Neural progenitor cell (in vitro differentiated cells): ENCODE measurements around the gene ADAMTSL5. TPM values are rescaled to one million over a fixed set of nuclear protein-coding genes. Genes with fewer than 3 reads are reported as not detected.

Experiments
- DNase-seq: peaks from one replicate; pipeline ENCODE4 v3.0.0-alpha.2; 2016; ENCODE audit warnings: low spot score
- H2AFZ ChIP-seq: fragments of 200-600 bp; sonication (generic); replicated peaks from 2 replicates; pipeline ENCODE4 v1.6.1; 2016; ENCODE audit warnings: antibody characterized with exemption
- H3F3A ChIP-seq: fragments of 200-600 bp; sonication (generic); 2 replicates; pipeline ENCODE4 v1.6.1; 2016; ENCODE audit warnings: antibody characterized with exemption, low read depth
- H3K27ac ChIP-seq: fragments of 200-600 bp; sonication (generic); 2 replicates; pipeline ENCODE4 v1.5.1; 2016; ENCODE audit warnings: mild to moderate bottlenecking
- H3K27me3 ChIP-seq: fragments of 200-600 bp; sonication (generic); 2 replicates; pipeline ENCODE4 v1.6.1; 2016; ENCODE audit warnings: mild to moderate bottlenecking, moderate library complexity
- H3K36me3 ChIP-seq: fragments of 200-600 bp; sonication (generic); 2 replicates; pipeline ENCODE4 v1.5.1; 2016
- H3K4me1 ChIP-seq: fragments of 200-600 bp; sonication (generic); 2 replicates; pipeline ENCODE4 v1.6.1; 2016; ENCODE audit warnings: mixed run types
- H3K4me2 ChIP-seq: fragments of 200-600 bp; sonication (generic); 2 replicates; pipeline ENCODE4 v1.6.1; 2016
- H3K4me3 ChIP-seq: fragments of 200-600 bp; sonication (generic); 2 replicates; pipeline ENCODE4 v1.5.1; 2016
- H3K79me2 ChIP-seq: fragments of 200-600 bp; sonication (generic); 2 replicates; pipeline ENCODE4 v1.6.1; 2016; ENCODE audit warnings: low read depth
- H3K9ac ChIP-seq: fragments of 200-600 bp; sonication (generic); 2 replicates; pipeline ENCODE4 v1.6.1; 2016
- H3K9me3 ChIP-seq: fragments of 200-600 bp; sonication (generic); 2 replicates; pipeline ENCODE4 v1.5.1; 2016; ENCODE audit warnings: low read depth
- H4K20me1 ChIP-seq: fragments of 200-600 bp; sonication (generic); 2 replicates; pipeline ENCODE4 v1.6.1; 2016; ENCODE audit warnings: low read depth
- H3K27ac Mint-ChIP-seq: 3 replicates; pipeline ENCODE4 v1.8.0; 2021; ENCODE audit warnings: mixed read lengths
- H3K27me3 Mint-ChIP-seq: 2 replicates; pipeline ENCODE4 v1.8.0; 2022; ENCODE audit warnings: low read depth, mild to moderate bottlenecking, inconsistent platforms, moderate library complexity, mixed read lengths; ENCODE audit not compliant: insufficient read depth
- H3K36me3 Mint-ChIP-seq: 3 replicates; pipeline ENCODE4 v1.8.0; 2021; ENCODE audit warnings: mixed read lengths
- H3K4me1 Mint-ChIP-seq: 3 replicates; pipeline ENCODE4 v1.8.0; 2021; ENCODE audit warnings: mixed read lengths
- H3K4me3 Mint-ChIP-seq: 3 replicates; pipeline ENCODE4 v1.8.0; 2021; ENCODE audit warnings: mild to moderate bottlenecking, moderate library complexity, mixed read lengths
- H3K9me3 Mint-ChIP-seq: 3 replicates; pipeline ENCODE4 v1.8.0; 2020; ENCODE audit warnings: mixed read lengths
- EZH2 ChIP-seq: fragments of 200-600 bp; sonication (generic); IDR thresholded peaks from 2 replicates; pipeline ENCODE4 v1.6.1; 2017; ENCODE audit warnings: antibody characterized with exemption, mild to moderate bottlenecking, moderate library complexity
- EZH2phosphoT487 ChIP-seq: fragments of 200-600 bp; sonication (generic); IDR thresholded peaks from 2 replicates; pipeline ENCODE4 v1.6.1; 2017; ENCODE audit warnings: antibody characterized with exemption
- total RNA-seq: library from RNA; depleted of rRNA; stranded (reverse); fragments of >200 nt; gene quantifications from 2 replicates; pipeline ENCODE4 v1.2.3, GENCODE V29; 2015; ENCODE audit warnings: low replicate concordance
- TF ChIP-seq, protein P1 (sequence below): fragments of 200-600 bp; sonication (generic); IDR thresholded peaks from 2 replicates; pipeline ENCODE4 v1.5.1; 2017; ENCODE audit warnings: antibody characterized with exemption, mild to moderate bottlenecking

ADAMTSL5 gene
- total RNA-seq, 1 donor from 2014 or later = 0.13 TPM

DNA sequence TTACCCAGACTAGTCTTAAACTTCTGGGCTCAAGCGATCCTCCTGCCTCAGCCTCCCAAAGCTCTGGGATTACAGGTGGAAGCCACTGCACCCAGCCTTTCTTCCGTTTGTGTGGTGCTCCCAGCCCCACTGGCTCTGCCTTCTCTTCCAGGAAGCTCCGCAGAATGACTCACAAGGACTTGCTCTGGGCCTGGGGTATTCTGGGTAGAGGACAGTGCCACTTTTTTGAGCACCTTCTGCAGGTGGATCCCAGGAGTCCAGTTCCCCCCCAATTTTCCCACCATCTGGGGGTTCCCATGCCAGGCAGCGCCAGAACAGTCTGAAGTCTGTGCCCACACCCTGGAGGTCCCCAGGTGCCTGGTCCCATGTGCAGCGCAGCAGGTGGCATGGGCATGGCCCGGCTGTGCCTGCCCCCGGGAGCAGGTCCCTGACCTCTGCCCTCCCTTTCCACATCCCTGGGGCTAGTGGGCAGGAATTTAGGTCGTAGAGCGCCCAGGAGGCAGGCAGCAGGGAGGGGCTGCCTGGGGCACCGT lies 20.3 kb downstream of the ADAMTSL5 start:
- no peak overlapping the region for H3K4me2 ChIP-seq
- Mint-ChIP-seq H3K27ac (no peak overlapping the region), H3K9me3 (no peaks in the 10 kb centered on the region), H3K4me1 (peaks cover 22% of the 10 kb centered on the region), H3K4me3 (peak overlapping the region; percentile 84), H3K36me3 (peaks cover 1% of the 10 kb centered on the region), H3K27me3 (peaks cover 13% of the 10 kb centered on the region)
- H3K4me1 ChIP-seq = peaks cover 12% of the 10 kb centered on the region
- H2AFZ ChIP-seq = no peak overlapping the region
- no peaks in the 10 kb centered on the region for H3K9me3 ChIP-seq
- peaks cover 9% of the 10 kb centered on the region for H4K20me1 ChIP-seq
- no peak overlapping the region for H3K4me3 ChIP-seq
- peaks cover 7% of the 10 kb centered on the region for H3F3A ChIP-seq
- no peak overlapping the region for H3K27ac ChIP-seq
- no peak for DNase-seq
- H3K27me3 ChIP-seq = peaks cover 36% of the 10 kb centered on the region
- H3K9ac ChIP-seq = no peak overlapping the region
- H3K79me2 ChIP-seq = no peaks in the 10 kb centered on the region
- H3K36me3 ChIP-seq = no peaks in the 10 kb centered on the region
- TF ChIP-seq EZH2 (no peak), EZH2phosphoT487 (no peak)
- TF ChIP-seq, protein P1, sequence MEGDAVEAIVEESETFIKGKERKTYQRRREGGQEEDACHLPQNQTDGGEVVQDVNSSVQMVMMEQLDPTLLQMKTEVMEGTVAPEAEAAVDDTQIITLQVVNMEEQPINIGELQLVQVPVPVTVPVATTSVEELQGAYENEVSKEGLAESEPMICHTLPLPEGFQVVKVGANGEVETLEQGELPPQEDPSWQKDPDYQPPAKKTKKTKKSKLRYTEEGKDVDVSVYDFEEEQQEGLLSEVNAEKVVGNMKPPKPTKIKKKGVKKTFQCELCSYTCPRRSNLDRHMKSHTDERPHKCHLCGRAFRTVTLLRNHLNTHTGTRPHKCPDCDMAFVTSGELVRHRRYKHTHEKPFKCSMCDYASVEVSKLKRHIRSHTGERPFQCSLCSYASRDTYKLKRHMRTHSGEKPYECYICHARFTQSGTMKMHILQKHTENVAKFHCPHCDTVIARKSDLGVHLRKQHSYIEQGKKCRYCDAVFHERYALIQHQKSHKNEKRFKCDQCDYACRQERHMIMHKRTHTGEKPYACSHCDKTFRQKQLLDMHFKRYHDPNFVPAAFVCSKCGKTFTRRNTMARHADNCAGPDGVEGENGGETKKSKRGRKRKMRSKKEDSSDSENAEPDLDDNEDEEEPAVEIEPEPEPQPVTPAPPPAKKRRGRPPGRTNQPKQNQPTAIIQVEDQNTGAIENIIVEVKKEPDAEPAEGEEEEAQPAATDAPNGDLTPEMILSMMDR = no peak

DNA sequence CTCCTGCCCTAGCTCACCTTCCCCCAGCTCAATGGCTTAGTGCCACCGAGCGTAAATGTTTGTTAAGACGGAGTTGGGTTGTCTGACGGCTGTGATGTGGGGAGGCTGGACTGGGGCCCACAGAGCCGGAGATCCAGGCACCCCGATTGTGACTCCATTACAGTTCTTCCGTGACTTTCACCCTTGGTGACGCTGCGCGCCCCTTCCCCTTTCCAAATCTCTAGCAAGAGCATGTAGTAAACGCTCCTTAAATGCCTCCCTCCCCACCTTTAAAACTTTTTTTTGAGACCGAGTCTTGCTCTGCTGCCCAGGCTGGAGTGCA lies 21.0 kb downstream of the ADAMTSL5 start:
- Histone ChIP-seq H3K27ac (no peak overlapping the region), H2AFZ (no peak overlapping the region), H3K4me1 (peaks cover 12% of the 10 kb centered on the region), H3F3A (peaks cover 7% of the 10 kb centered on the region), H3K79me2 (no peaks in the 10 kb centered on the region), H3K36me3 (no peaks in the 10 kb centered on the region), H3K27me3 (peaks cover 36% of the 10 kb centered on the region), H3K4me2 (peak overlapping the region; percentile 86), H3K4me3 (peak overlapping the region; percentile 56), H4K20me1 (peaks cover 9% of the 10 kb centered on the region), H3K9ac (no peak overlapping the region), H3K9me3 (no peaks in the 10 kb centered on the region)
- H3K27ac Mint-ChIP-seq = no peak overlapping the region
- peaks cover 21% of the 10 kb centered on the region for H3K4me1 Mint-ChIP-seq
- TF ChIP-seq, protein P1 = no peak
- no peak for TF ChIP-seq EZH2
- TF ChIP-seq EZH2phosphoT487 = no peak
- H3K36me3 Mint-ChIP-seq = peaks cover 1% of the 10 kb centered on the region
- H3K9me3 Mint-ChIP-seq = no peaks in the 10 kb centered on the region
- peaks cover 11% of the 10 kb centered on the region for H3K27me3 Mint-ChIP-seq
- peak overlapping the region; percentile 84 for H3K4me3 Mint-ChIP-seq
- no peak for DNase-seq

DNA sequence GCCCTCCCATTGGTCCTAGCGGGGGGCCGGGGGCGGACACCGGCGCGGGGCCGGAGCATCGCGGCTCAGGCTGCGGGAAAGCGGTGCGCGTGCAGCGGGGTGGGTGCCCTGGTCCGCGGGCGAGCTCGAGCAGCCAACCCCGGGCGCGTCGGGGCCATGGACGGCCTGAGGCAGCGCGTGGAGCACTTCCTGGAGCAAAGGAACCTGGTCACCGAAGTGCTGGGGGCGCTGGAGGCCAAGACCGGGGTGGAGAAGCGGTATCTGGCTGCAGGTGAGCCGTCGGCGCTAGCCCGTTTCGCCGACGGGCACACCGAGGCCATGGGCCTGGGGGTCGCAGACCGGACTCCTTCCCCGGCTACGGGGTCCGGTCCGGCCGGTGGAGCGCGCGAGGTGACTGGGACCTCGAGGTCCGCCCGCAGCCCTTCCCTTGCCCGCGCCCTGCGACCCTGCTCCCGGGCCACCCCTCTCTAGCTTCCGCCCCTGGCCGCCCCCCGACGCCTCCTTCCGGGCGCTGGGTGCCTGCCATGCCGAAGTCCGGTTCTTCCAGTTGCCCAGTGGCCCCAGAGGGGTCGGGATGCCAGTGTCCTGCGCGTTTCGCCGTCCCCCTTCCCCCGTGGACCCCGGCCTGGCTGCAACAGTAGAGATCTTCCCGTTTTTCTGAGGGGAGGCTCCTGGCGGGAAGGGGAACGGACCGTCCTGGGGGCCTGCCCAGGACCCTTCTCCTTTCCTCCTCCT lies 21.5 kb downstream of the ADAMTSL5 start, which contains the start of gene REEP6:
REEP6 (plus strand) TSS at position 68 of the 735 bp plus-strand sequence; CDS start at position 157, 89 bp downstream.
- peaks cover 9% of the 10 kb centered on the region for H4K20me1 ChIP-seq
- Mint-ChIP-seq H3K9me3 (no peaks in the 10 kb centered on the region), H3K4me3 (peak within 1 kb of the TSS; percentile 88), H3K4me1 (peaks cover 17% of the 10 kb centered on the region), H3K27ac (peak within 1 kb of the TSS; percentile 99), H3K36me3 (no peaks in the 10 kb centered on the region), H3K27me3 (peaks cover 7% of the 10 kb centered on the region)
- H3F3A ChIP-seq = peaks cover 7% of the 10 kb centered on the region
- H3K27me3 ChIP-seq = peaks cover 36% of the 10 kb centered on the region
- peak within 1 kb of the TSS; percentile 85 for H2AFZ ChIP-seq
- H3K27ac ChIP-seq = no peak within 1 kb of the TSS
- H3K4me3 ChIP-seq = peak within 1 kb of the TSS; percentile 64
- no peaks in the 10 kb centered on the region for H3K36me3 ChIP-seq
- no peak for DNase-seq
- TF ChIP-seq EZH2phosphoT487 (no peak), EZH2 (no peak)
- TF ChIP-seq, protein P1 = no peak
- H3K9ac ChIP-seq = no peak within 1 kb of the TSS
- H3K4me2 ChIP-seq = peak within 1 kb of the TSS; percentile 86
- H3K79me2 ChIP-seq = no peaks in the 10 kb centered on the region
- no peaks in the 10 kb centered on the region for H3K9me3 ChIP-seq
- peaks cover 12% of the 10 kb centered on the region for H3K4me1 ChIP-seq
